Lower leg skin (tissue), 4 donors: ENCODE results near the gene YPEL1. TPM values are rescaled to one million over a fixed set of nuclear protein-coding genes. Genes with fewer than 3 reads are reported as not detected.

Source experiments
- DNase-seq, 2 donors: peaks; one replicate each; pipeline ENCODE4 v3.0.0-alpha.2; 2019; ENCODE audit warnings: low spot score in 2 of 2
- H3K4me3 ChIP-seq: fragments of 200-600 bp; sonication (generic); 2 replicates; pipeline ENCODE4 v1.5.1; 2017; ENCODE audit warnings: mild to moderate bottlenecking, low read depth; ENCODE audit not compliant: poor library complexity, severe bottlenecking
- CTCF ChIP-seq, 3 donors: fragments of 450-650 bp; IDR thresholded peaks; one replicate each; pipeline ENCODE4 v1.5.1; 2016; ENCODE audit warnings: antibody characterized with exemption in 3 of 3, mild to moderate bottlenecking in 3 of 3, moderate library complexity in 2 of 3
- POLR2A ChIP-seq, 2 donors: fragments of 450-650 bp; IDR thresholded peaks; one replicate each; pipeline ENCODE4 v1.6.1; 2016 to 2017; ENCODE audit warnings: antibody characterized with exemption in 2 of 2, mild to moderate bottlenecking in 1 of 2, moderate library complexity in 1 of 2
- WGBS, 2 donors: methylation state at CpG; one replicate each; pipeline ENCODE4 v1.1.5; 2018; 5-methylcytosine and 5-hydroxymethylcytosine counted together
- intact Hi-C: fragments of 100-400 bp; cut with DNase I; formaldehyde crosslinking; loops from one replicate; pipeline ENCODE4 v1.15.0; 2023; ENCODE audit warnings: low total_unique reads
- total RNA-seq, 4 donors: library from RNA; depleted of rRNA; stranded (reverse); fragments of >200 nt; gene quantifications; one replicate each; pipeline ENCODE4 v1.1.0, GENCODE V29; 2016

Gene YPEL1
- total RNA-seq, 4 donors from 2014 or later: 1.9 to 5.4 (median 2.8) TPM

GRCh38 chr22:21657020-21657359 is 78.6 kb downstream of the YPEL1 start:
- intact Hi-C loops: no loop called here
- no peak for DNase-seq
- no peak for TF ChIP-seq POLR2A (IDR thresholded peaks at IDR 0.05)
- TF ChIP-seq CTCF (IDR thresholded peaks at IDR 0.05): no peak
- 37 to 44% methylated on average over 17 of the region's 17 CpGs for WGBS, 2 donors
- no peak overlapping the region for H3K4me3 ChIP-seq

- DNase-seq: no peak
- 31 to 32% methylated on average over 23 to 35 of the region's 40 CpGs for WGBS, 2 donors
- intact Hi-C loops: loop anchor here (1.0 kb wide), 1 partner anchor 27 kb away; no protein-coding TSS in a partner anchor
- no peak for TF ChIP-seq CTCF (IDR thresholded peaks at IDR 0.05)
- H3K4me3 ChIP-seq: peak overlapping the region; percentile 34
These were observed 82.7 kb downstream of the YPEL1 start for GRCh38 chr22:21652547-21653545.

GRCh38 chr22:21652010-21652546 is 83.5 kb downstream of the YPEL1 start:
- peak; percentile 87 to 97 for DNase-seq
- TF ChIP-seq CTCF (IDR thresholded peaks at IDR 0.05): no peak
- TF ChIP-seq POLR2A (IDR thresholded peaks at IDR 0.05): no peak
- intact Hi-C loops: loop anchor here (1.0 kb wide), 1 partner anchor 26 kb away; no protein-coding TSS in a partner anchor
- WGBS, 2 donors: 0% methylated on average over 38 to 44 of the region's 44 CpGs
- peak overlapping the region; percentile 34 for H3K4me3 ChIP-seq

GRCh38 chr22:21651521-21652009 is 84.0 kb downstream of the YPEL1 start:
- TF ChIP-seq CTCF (IDR thresholded peaks at IDR 0.05) (no peak), POLR2A (IDR thresholded peaks at IDR 0.05) (no peak)
- intact Hi-C loops: loop anchor here (1.0 kb wide), 1 partner anchor 25 kb away; no protein-coding TSS in a partner anchor
- no peak for DNase-seq
- 2% methylated on average over 24 to 29 of the region's 29 CpGs for WGBS, 2 donors
- H3K4me3 ChIP-seq: peak overlapping the region; percentile 34

DNA sequence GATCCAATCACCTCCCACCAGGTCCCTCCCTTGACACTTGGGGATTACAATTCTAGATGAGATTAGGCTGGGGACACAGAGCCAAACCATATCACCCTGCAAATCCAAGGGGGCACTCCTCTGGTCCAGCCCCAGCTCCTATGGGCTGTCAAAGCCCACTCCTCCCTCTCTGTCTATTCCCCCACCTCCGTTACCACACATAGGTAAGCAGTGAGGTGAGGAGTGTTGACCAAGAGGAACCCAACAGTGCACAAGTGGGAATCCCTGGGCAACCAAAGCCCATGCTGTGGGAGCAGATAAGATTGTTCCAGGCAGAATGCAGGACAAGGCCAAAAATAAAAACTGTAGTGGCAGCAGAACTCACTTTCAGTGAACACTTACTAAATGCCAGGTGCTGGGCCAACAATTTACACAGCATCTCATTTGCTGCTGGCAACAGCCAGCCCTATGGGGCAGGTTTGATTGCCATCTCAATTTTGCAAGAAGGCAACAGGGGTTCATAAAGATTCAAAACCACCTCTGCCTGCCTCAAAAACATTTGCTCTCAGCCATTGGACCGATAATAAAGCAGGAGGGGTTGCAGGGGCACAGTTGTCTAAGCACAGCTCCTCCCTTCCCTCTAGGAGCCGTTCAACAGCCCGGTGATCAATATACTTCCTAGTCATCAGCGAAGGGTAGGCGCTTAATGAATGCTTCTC is 84.6 kb downstream of the YPEL1 start:
- WGBS, 2 donors: 22 to 26% methylated on average over 6 of the region's 6 CpGs
- no peak for DNase-seq
- TF ChIP-seq POLR2A (IDR thresholded peaks at IDR 0.05) (no peak), CTCF (IDR thresholded peaks at IDR 0.05) (no peak)
- intact Hi-C loops: no loop called here
- H3K4me3 ChIP-seq: no peak overlapping the region
